HepG2 (cell line): ENCODE measurements around the gene AK8. TPM values are rescaled to one million over a fixed set of nuclear protein-coding genes. Genes with fewer than 3 reads are reported as not detected.

ENCODE experiments used
- ATAC-seq: fragments of 200-7000 bp; cut with Tn5 transposase; 3 replicates; pipeline ENCODE4 v1.9.1; 2020; ENCODE audit warnings: mild to moderate bottlenecking, moderate library complexity
- BruUV-seq: library from RNA; stranded (reverse); fragments of 400-500 nt; replicated peaks from 2 replicates; lab custom pipeline; 2021; lab: Mats Ljungman, UMichigan
- CTCF ChIA-PET: fragments of 300-600 bp; formaldehyde crosslinking; extraction: SDS; loops from one replicate; lab custom pipeline; 2021; ENCODE audit warnings: low total read pairs, inconsistent platforms, low intra/inter-chr PET ratio; lab: Yijun Ruan, JAX
- POLR2A ChIA-PET: fragments of 350-600 bp; sonication (Branson Sonifier 250); formaldehyde crosslinking; loops from one replicate; lab custom pipeline; 2020; ENCODE audit warnings: antibody characterized with exemption, inconsistent platforms; lab: Yijun Ruan, JAX
- DNase-seq: peaks from one replicate; pipeline ENCODE4 v3.0.0-alpha.2; 2015; ENCODE audit warnings: low spot score
- FAIRE-seq: peaks from 3 replicates; lab custom pipeline; 2011; peaks lifted over from hg19 to GRCh38; lab: Jason Lieb, UNC
- H2AFZ ChIP-seq: one replicate; pipeline ENCODE4 v1.6.1; 2011; ENCODE audit warnings: low read length, inconsistent platforms
- H3K27ac ChIP-seq: fragments of 300-600 bp; 3 replicates; pipeline ENCODE4 v1.8.0; 2011; ENCODE audit warnings: mixed run types, mild to moderate bottlenecking, mixed read lengths, low read length, inconsistent platforms; ENCODE audit not compliant: insufficient read depth; ENCODE audit errors: extremely low read length
- H3K27me3 ChIP-seq, 2 experiments: fragments of 200-600 bp in 1 of 2; 2 replicates in 1 of 2; 3 replicates in 1 of 2; pipeline versions ENCODE4 v1.6.0 to v1.8.0; 2011; ENCODE audit warnings: low read length in 2 of 2, mild to moderate bottlenecking in 2 of 2, moderate library complexity in 2 of 2, inconsistent platforms in 1 of 2; ENCODE audit not compliant: insufficient read depth in 2 of 2, control insufficient read depth in 1 of 2
- H3K36me3 ChIP-seq, 2 experiments: fragments of 200-600 bp in 1 of 2; replicated peaks in 1 of 2; 2 replicates in 1 of 2; 3 replicates in 1 of 2; pipeline versions ENCODE4 v1.5.1 to v1.8.0; 2011; ENCODE audit warnings: low read length in 2 of 2, inconsistent platforms in 1 of 2; ENCODE audit not compliant: insufficient read depth in 2 of 2, control insufficient read depth in 1 of 2
- H3K4me1 ChIP-seq: 2 replicates; pipeline ENCODE4 v1.5.1; 2012; ENCODE audit warnings: low read length, inconsistent platforms; ENCODE audit not compliant: insufficient read depth
- H3K4me2 ChIP-seq: 2 replicates; pipeline ENCODE4 v1.6.0; 2011; ENCODE audit warnings: low read depth, low read length, inconsistent platforms
- H3K4me3 ChIP-seq, 3 experiments: fragments of 200-600 bp in 1 of 3; sonication (generic), shearing (Covaris generic) in 1 of 3; replicated peaks in 1 of 3; 2 replicates each; pipeline ENCODE4 v1.5.1; 2011 to 2016; ENCODE audit warnings: low read length in 3 of 3, inconsistent platforms in 2 of 3, low read depth in 2 of 3, mild to moderate bottlenecking in 2 of 3, control low read depth in 1 of 3, mixed read lengths in 1 of 3; ENCODE audit not compliant: insufficient read depth in 1 of 3
- H3K79me2 ChIP-seq: one replicate; pipeline ENCODE4 v1.6.1; 2011; ENCODE audit warnings: low read length, inconsistent platforms; ENCODE audit not compliant: insufficient read depth
- H3K9ac ChIP-seq: 2 replicates; pipeline ENCODE4 v1.6.0; 2011; ENCODE audit warnings: mild to moderate bottlenecking, low read depth, low read length, inconsistent platforms; ENCODE audit not compliant: insufficient read depth
- H3K9me3 ChIP-seq: 2 replicates; pipeline ENCODE4 v1.5.1; 2012; ENCODE audit warnings: mild to moderate bottlenecking, low read length
- H4K20me1 ChIP-seq: 2 replicates; pipeline ENCODE4 v1.6.0; 2011; ENCODE audit warnings: inconsistent platforms, mild to moderate bottlenecking, low read length, moderate library complexity; ENCODE audit not compliant: insufficient read depth
- EEA1 ChIP-seq: sonication (generic); formaldehyde crosslinking; IDR thresholded peaks from 2 replicates; pipeline ENCODE4 v1.5.1; 2020; ENCODE audit warnings: mild to moderate bottlenecking, missing genetic modification reagents, borderline replicate concordance
- MAF1 ChIP-seq: sonication (generic); formaldehyde crosslinking; IDR thresholded peaks from 2 replicates; pipeline ENCODE4 v1.5.0; 2020; ENCODE audit warnings: missing genetic modification reagents, borderline replicate concordance
- NR2C2 ChIP-seq: sonication (generic); formaldehyde crosslinking; IDR thresholded peaks from 2 replicates; pipeline ENCODE4 v1.4.0; 2020; ENCODE audit warnings: missing genetic modification reagents, mild to moderate bottlenecking, moderate library complexity, borderline replicate concordance
- PPARG ChIP-seq: conservative IDR thresholded peaks from 2 replicates; pipeline ENCODE4 v1.6.1; 2016; ENCODE audit warnings: missing biosample characterization, missing genetic modification reagents
- RFX3 ChIP-seq: IDR thresholded peaks from 2 replicates; pipeline ENCODE4 v1.6.1; 2016; ENCODE audit warnings: missing biosample characterization, missing genetic modification reagents
- TFDP2 ChIP-seq: sonication (generic); formaldehyde crosslinking; IDR thresholded peaks from 2 replicates; pipeline ENCODE4 v1.4.0; 2020; ENCODE audit warnings: missing genetic modification reagents
- YEATS2 ChIP-seq: sonication (generic); formaldehyde crosslinking; IDR thresholded peaks from 2 replicates; pipeline ENCODE4 v1.4.0; 2020; ENCODE audit warnings: missing genetic modification reagents, borderline replicate concordance
- ZMAT3 ChIP-seq: sonication (generic); formaldehyde crosslinking; conservative IDR thresholded peaks from 2 replicates; pipeline ENCODE4 v1.7.0; 2021; ENCODE audit warnings: missing genetic modification reagents
- ZNF557 ChIP-seq: sonication (generic); formaldehyde crosslinking; IDR thresholded peaks from 2 replicates; pipeline ENCODE4 v1.4.0; 2020; ENCODE audit warnings: missing genetic modification reagents
- ZNF597 ChIP-seq: sonication (generic); formaldehyde crosslinking; IDR thresholded peaks from 2 replicates; pipeline ENCODE4 v1.5.0; 2020; ENCODE audit warnings: missing genetic modification reagents
- WGBS: methylation state at CpG from one replicate; pipeline ENCODE4 v1.1.6; 2017; ENCODE audit warnings: low lambda C conversion rate; 5-methylcytosine and 5-hydroxymethylcytosine counted together
- in situ Hi-C: cut with HindIII; loops from 2 replicates; pipeline ENCODE4 v1.10.0; 2017; ENCODE audit warnings: low pct_unique_long_range_greater_than_20kb; ENCODE audit not compliant: extremely low pct_ligation_motif_present
- intact Hi-C: fragments of 100-400 bp; cut with micrococcal nuclease; formaldehyde crosslinking; loops from one replicate; pipeline ENCODE4 v1.10.0; 2022; ENCODE audit not compliant: unreplicated experiment
- polyA plus RNA-seq, 8 experiments: library from polyadenylated mRNA; depleted of rRNA in 3 of 8; stranded (reverse) in 7 of 8; unstranded in 1 of 8; fragments of >200 nt; fragmentation: Illumina TruSeq in 4 of 8; extraction: Trizol in 4 of 8; gene quantifications; 2 replicates each; pipeline versions ENCODE4 v1.2.1 to v1.2.3, GENCODE V29; 2011 to 2016; ENCODE audit warnings: low read depth in 4 of 8, missing spikeins in 1 of 8, mixed read lengths in 1 of 8; ENCODE audit not compliant: insufficient read depth in 1 of 8
- total RNA-seq, 5 experiments: library from RNA; depleted of rRNA; stranded (reverse); fragments of >200 nt; fragmentation: Illumina TruSeq; extraction: Trizol; gene quantifications; 2 replicates each; pipeline ENCODE4 v1.2.3, GENCODE V29; 2016; ENCODE audit warnings: low read depth in 1 of 5

The AK8 gene
- total and polyA plus RNA-seq, 2 of the 13 experiments (the other 11 are each of a cell fraction or from before 2014, with no cell fraction given): 0.11 TPM; not detected in 1

GRCh38 chr9:132744881-132745755 is 133.0 kb downstream of the AK8 start:
- FAIRE-seq: no peak
- 56% methylated on average over 43 of the region's 43 CpGs for WGBS
- DNase-seq: no peak

More at GRCh38 chr9:132744881-132745755, 133.0 kb downstream of the AK8 start:
- ATAC-seq: no peak
- intact Hi-C loops: no loop called here
- no TSS peak for BruUV-seq
- H3K27ac ChIP-seq: no peak overlapping the region
- H3K79me2 ChIP-seq: no peaks in the 10 kb centered on the region
- no peak overlapping the region for H2AFZ ChIP-seq
- no peaks in the 10 kb centered on the region for H3K9me3 ChIP-seq
- peaks cover 7 to 41% of the 10 kb centered on the region in 2 experiments; a peak in 3 of 5 replicates for H3K27me3 ChIP-seq
- in situ Hi-C loops: no loop called here
- H4K20me1 ChIP-seq: no peaks in the 10 kb centered on the region
- H3K4me1 ChIP-seq: no peaks in the 10 kb centered on the region
- ChIA-PET POLR2A (no interaction called here), CTCF (no interaction called here)
- no peak overlapping the region for H3K4me3 ChIP-seq
- H3K36me3 ChIP-seq: no peaks in the 10 kb centered on the region
- no peak overlapping the region for H3K4me2 ChIP-seq
- H3K9ac ChIP-seq: no peak overlapping the region
- TF ChIP-seq ZNF597 (CRISPR knock-in tag) (no peak), YEATS2 (CRISPR knock-in tag) (no peak), ZMAT3 (CRISPR knock-in tag) (no peak), ZNF557 (CRISPR knock-in tag) (no peak), RFX3 (CRISPR knock-in tag) (no peak), EEA1 (CRISPR knock-in tag) (no peak), TFDP2 (no peak), PPARG (no peak), NR2C2 (CRISPR knock-in tag) (no peak), MAF1 (CRISPR knock-in tag) (no peak)
